ENCODE data around the gene GNE.
"Not testable (repeated sequence)": the region's sequence is repeated elsewhere in the genome, so short reads cannot be mapped to it uniquely, and the experiment has no call there.

GNE gene

DNA sequence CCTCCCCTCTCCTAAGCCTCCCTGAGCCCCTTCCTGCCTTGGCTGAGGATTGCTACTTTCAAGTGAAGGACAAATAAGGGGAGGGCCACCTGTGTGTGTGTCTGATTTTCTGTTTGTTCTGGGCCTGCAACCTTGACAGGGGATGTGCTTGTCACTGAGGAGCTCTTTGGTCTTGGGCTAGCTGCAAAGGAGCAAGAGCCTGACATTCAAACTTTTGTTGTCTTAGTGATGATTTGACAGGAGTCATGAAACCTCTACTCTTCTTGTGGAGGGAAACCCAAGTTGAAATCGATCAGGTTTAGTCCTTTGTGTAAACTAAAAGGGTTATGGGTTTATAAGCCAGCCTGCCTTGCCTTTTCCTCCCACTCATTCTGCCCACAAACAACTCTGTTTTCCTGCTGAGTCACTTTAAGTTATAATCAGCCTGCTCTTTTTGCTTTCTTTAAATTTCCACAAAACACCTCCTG lies 50.7 kb downstream of the GNE start:
- no peak for DNase-seq

DNA sequence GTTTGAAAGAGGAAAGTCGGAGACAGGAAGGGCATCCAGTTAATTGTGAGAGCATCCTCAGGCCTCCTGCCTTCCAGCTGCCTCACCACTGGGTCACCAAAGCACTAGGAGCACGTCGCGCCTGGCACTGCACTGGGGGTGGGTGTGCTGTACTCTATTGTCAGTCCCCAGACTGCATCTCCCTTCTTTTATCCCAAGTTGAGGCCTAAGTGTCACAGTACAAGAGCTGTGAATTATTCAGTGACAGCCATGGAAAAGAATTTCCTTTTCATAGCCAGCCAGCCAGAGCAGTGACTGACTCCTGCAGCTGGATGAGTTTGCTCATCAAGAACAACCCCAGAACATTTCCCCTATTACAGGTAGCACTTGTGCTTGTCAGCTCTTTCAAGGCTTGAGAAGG lies 51.2 kb downstream of the GNE start:
- DNase-seq, result no peak

DNA sequence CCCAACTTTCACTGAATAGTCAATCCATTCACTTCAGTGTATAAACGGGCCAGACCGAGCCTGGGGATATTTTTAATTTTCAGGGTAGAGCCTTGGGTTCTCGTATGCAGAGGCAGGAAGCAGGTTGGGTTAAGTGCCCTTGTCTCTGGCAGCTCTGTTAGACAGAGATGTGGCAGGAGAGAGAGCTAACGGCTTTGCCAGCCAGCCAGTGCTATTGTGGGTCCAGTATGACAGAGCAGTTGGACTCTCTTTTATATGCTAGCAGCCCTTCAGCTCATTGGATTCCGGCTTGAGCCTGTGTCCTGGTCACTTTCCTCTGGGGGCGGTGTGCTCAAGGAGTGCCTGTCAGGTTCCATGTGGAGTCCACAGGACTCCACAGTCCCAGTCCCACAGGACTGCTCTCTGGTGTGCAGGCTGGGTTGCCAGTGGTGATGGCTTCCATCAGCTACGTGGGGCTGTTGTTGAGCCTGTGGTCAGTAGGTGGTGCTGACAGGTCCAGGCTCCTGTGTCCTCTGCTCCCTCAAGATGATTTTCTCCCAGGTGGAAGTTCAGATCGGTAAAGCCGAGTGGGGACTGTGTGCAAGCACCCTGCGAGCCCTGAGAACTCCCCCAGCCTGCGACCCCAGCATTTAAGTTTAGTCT lies 53.2 kb downstream of the GNE start:
- DNase-seq, result no peak

DNA sequence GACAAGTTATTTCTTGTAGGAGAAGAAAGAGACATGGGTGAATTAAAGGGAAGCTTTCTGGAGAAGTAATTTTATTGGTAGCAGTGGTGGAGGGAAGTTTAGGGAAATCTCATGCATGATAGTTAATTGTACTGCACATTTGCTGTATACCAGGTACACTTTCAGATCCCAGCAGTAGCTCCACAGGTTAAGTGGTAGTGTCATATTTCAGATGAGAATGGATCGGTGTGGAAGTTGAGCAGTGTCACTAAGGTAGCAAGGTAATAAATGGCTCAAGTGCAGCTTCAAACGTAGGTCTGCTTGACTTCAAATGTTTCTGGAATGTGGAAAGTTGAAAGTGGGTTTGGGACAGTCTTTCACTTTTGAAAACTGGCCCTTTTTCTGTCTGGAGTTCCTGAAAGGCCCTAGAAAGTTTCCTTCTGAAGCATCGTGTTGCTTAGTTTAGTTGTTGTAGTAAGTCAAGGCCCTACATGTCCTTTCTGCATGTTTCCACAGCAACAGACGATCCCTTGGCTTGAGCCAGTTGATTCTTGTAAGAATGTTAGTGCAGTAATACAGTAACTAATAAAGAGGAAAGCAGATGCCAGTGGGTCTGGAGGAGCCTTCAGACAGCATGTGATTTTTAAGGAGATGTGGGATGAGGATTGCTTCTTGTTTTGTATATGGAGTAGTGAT lies 63.8 kb downstream of the GNE start:
- no peak for DNase-seq

DNA sequence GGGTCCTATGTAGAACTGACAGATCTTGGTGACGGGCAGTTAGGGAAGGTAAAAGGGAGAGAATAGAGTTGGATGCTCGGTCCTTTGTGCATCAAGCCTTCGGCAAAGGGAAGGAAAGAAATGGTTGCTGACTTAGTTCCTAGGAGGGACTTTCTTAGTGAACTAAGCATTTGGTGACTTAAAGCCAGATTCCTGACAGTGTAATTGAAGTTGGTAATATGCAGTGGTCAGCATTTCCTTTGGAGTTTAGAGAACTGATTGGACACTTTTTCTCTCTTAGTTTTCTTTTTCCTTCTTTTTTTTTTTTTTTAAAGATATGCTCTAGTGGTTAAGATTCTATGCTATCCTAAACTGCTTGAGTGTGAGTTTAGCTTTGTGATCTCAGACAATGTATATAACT lies 65.2 kb downstream of the GNE start:
- no peak for DNase-seq

- no peak for DNase-seq
Observed at GRCh38 chr9:36192196-36192595, 66.1 kb downstream of the GNE start.

DNA sequence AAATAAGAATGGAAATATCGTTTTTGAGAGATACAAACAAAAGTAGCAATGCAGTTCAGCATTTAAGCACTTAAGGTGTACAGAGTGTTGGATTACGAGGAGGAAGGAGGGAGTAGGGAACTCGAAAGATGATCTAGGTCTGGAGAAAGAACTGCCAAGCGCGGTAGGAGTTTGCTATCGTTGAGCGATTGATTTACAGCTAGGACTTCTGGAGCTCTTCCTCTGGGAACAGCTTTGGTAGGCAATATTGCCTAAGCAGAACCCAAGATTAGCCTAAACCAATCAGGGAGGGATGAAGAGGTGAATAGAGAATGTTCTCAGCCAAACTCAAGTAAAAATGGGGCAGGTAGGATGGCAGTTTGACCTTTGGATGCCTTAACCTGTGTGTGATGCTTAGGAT lies 66.6 kb downstream of the GNE start:
- no peak for DNase-seq

DNA sequence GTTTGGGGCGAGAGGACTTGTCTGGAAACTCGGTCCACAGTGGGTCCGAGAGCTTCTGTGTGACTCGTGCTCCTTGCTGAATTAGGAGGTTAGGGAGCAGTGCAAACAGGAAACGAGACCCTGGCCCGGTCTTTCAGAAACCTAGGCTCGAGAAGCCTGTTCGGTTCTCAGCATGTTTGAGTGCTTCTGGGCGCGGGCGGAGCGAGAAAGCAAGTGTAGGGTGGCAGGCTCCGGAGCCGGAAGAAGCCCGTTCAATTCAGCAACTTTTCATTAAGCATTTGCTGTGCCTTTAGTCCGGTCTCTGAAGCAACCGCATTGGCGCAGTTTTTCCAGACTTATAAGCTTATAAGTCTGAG lies 67.0 kb downstream of the GNE start:
- peak; percentile 59 for DNase-seq

- DNase-seq, result peak; percentile 95
Observed at GRCh38 chr9:36190388-36191289, 67.6 kb downstream of the GNE start, which contains the start of gene CLTA. Gene CLTA (plus strand): TSS chr9:36190921. CDS start chr9:36191057, 136 bp downstream.

DNA sequence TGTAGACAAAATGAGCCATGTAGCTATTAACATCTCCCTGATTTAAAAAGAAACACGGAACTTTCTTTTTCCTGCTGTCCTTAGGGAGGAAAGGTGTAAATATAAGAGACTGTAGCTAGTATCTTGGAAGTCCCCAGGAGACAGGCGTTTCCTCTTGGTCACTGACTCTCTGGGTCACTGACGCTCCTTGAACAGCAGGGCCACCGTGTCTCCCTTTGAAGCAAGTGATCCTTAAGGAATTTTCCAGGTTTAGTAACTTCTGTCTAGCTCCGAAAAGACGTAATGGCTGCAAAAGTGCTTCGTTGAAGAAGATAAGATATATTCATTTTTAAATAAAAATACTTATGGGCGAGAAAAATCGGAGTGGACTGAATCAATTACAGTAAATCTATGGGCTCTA lies 68.3 kb downstream of the GNE start:
- no peak for DNase-seq

DNA sequence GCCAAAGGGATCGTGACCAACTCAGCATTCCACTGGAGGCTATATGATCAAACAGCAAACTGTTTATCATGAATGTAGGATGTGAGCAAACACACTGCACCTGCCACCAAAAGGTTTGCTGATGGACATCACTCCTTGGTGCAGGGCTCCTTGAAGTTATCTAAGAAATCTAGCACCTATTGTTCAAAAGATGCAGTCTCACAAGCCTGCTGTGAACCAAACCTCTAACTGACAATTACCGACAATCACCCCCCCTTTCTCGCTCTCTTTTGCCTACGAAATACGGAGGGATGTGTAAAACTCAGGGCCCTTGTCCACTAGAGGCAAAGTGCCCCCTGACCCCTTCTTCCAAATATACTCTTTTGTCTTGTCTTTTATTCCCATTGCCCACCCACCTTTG lies 70.0 kb downstream of the GNE start:
- DNase-seq, result no peak

DNA sequence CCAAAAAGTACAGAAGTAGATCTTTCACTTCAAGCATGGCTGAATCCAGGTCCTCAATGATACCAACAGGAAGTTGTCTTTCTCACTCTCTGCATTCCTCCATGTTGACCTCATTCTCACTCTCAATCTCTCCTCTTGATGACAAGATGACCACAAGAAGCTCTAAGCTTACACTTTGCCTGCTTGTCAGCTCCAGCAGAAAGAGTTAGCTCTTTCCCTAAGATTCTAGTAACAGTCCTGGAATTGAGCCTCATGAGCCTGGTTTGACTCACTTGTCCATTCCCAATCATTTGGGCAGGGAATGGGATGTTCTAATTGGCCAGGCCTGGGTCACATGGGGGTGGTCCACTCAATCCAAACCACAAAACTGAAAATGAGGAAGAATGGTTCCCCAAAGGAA lies 70.8 kb downstream of the GNE start:
- no peak for DNase-seq

DNA sequence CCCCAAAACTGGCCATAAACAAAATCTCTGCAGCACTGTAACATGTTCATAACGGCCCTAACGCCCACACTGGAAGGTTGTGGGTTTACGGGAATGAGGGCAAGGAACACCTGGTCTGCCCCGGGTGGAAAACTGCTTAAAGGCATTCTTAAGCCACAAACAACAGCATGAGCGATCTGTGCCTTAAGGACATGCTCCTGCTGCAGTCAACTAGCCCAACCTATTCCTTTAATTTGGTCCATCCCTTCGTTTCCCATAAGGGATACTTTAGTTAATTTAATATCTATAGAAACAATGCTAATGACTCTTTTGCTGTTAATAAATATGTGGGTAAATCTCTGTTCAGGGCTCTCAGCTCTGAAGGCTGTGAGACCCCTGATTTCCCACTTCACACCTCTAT lies 78.0 kb downstream of the GNE start:
- not testable (repeated sequence) for DNase-seq

DNA sequence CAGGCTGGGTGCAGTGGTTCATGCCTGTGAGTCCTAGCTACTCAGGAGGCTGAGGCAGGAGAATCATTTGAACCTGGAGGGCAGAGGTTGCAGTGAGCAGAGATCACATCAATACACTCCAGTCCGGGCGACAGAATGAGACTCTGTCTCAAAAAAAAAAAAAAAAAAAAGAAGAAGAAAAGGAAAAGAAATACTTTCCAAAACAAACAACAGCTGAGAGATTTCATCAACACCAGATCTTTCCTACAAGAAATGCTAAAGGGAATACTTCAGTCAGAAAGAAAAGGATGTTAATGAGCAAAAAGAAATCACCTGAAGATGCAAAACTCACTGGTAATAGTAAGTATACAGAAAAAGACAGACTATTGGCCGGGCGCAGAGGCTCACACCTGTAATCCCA lies 80.7 kb downstream of the GNE start:
- DNase-seq, result no peak

- not testable (repeated sequence) for DNase-seq
Observed at GRCh38 chr9:36176496-36176895, 81.8 kb downstream of the GNE start.

- DNase-seq, result not testable (repeated sequence)
Observed at GRCh38 chr9:36175209-36175608, 83.0 kb downstream of the GNE start.

DNA sequence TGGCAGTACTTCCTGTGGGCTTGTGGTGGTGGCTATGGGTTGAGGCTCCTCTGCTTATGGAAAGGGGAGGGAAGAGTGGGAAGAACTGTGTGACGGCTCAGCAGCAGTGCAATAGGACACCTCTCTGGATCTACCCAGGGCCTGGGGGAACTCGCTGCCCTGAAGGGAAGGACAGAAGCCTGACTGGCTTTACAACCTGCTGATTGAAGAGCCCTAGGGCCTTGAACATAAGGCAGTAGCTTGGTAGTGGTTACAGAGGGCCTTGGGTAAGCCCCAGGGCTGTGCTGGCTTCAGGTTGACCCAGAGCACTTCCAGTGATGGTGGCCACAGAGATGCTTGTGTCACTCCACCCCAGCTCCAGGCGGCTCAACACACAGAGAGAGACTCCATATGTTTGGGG lies 83.5 kb downstream of the GNE start:
- no peak for DNase-seq

DNA sequence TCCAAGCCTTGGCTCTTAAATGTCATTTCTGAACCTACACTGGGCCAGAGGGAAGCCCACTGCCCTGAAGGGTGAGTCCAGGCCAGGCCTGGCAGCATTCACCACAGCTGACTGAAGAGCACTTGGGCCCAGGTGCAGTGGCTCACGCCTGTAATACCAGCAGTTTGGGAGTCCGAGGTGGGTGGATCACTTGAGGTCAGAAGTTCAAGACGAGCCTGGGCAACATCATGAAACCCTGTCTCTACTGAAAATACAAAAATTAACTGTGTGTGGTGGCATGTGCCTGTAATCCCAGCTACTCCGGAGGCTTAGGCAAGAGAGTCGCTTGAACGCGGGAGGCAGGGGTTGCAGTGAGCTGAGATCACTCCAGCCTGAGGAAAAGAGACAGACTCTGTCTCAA lies 84.0 kb downstream of the GNE start:
- no peak for DNase-seq

DNA sequence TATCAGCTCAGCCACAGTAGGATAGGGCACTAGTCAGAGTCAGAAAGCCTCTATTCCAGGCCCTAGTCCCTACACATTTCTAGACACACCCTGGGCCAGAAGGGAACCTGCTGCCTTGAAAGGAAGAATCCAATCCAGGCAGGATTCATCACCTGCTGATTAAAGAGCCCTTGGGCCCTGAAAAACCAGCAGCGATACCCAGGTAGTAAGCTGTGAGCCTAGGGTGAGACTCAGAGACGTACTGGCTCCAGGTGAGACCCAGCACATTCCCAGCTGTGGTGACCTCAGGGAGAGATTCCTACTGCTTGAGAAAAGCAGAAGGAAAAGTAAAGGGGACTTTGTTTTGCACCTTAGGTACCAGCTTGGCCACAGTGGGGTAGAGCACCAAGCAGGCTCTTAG lies 84.4 kb downstream of the GNE start:
- DNase-seq, result no peak

- no peak for DNase-seq
Observed at GRCh38 chr9:36170531-36170930, 87.7 kb downstream of the GNE start.

DNA sequence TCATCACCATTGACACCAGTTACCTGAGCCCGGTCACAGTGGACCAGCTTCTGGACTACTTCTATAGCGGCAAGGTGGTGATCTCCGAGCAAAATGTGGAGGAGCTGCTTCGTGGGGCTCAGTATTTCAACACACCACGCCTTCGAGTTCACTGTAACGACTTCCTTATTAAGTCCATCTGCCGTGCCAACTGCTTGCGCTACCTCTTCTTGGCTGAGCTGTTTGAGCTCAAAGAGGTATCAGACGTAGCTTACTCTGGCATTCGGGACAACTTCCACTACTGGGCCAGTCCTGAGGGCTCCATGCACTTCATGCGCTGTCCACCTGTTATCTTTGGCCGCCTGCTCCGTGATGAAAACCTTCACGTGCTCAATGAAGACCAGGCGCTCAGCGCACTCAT lies 88.5 kb downstream of the GNE start:
- no peak for DNase-seq

GRCh38 chr9:36169166-36169565 lies 89.1 kb downstream of the GNE start, which contains the start of gene CCIN:
Gene CCIN (plus strand): TSS chr9:36169388. CDS start chr9:36169503, 115 bp downstream.
- DNase-seq, result no peak

- peak; percentile 86 for DNase-seq
Observed at GRCh38 chr9:36166168-36166927, 91.9 kb downstream of the GNE start.
